WTC11 (cell line): ENCODE data around the gene COL5A1.

Experiments
- ATF1 ChIP-seq: sonication (generic); formaldehyde crosslinking; IDR thresholded peaks from 2 replicates; pipeline ENCODE4 v1.8.1; 2023; ENCODE audit warnings: mild to moderate bottlenecking, moderate library complexity, missing genetic modification reagents
- CBFB ChIP-seq: sonication (generic); formaldehyde crosslinking; IDR thresholded peaks from 2 replicates; pipeline ENCODE4 v1.8.1; 2022; ENCODE audit warnings: mild to moderate bottlenecking, low read depth, missing genetic modification reagents
- E2F4 ChIP-seq: sonication (generic); formaldehyde crosslinking; IDR thresholded peaks from 2 replicates; pipeline ENCODE4 v1.8.1; 2022; ENCODE audit warnings: low read depth, mild to moderate bottlenecking, moderate library complexity, missing genetic modification reagents, borderline replicate concordance
- ETV6 ChIP-seq: sonication (generic); formaldehyde crosslinking; IDR thresholded peaks from 2 replicates; pipeline ENCODE4 v1.8.1; 2022; ENCODE audit warnings: mild to moderate bottlenecking, missing genetic modification reagents
- GRHL2 ChIP-seq: fragments of 250-450 bp; sonication (Bioruptor Pico); IDR thresholded peaks from 2 replicates; pipeline ENCODE4 v1.8.0; 2022; ENCODE audit warnings: mild to moderate bottlenecking, moderate library complexity; ENCODE audit not compliant: insufficient replicate concordance, severe bottlenecking
- SP1 ChIP-seq: sonication (generic); formaldehyde crosslinking; conservative IDR thresholded peaks from 2 replicates; pipeline ENCODE4 v1.8.1; 2022; ENCODE audit warnings: missing genetic modification reagents
- ZNF219 ChIP-seq: sonication (generic); formaldehyde crosslinking; IDR thresholded peaks from 2 replicates; pipeline ENCODE4 v1.8.0; 2023; ENCODE audit warnings: missing genetic modification reagents, mild to moderate bottlenecking, borderline replicate concordance
- TF ChIP-seq, protein P1 (sequence below): fragments of 200-600 bp; IDR thresholded peaks from 2 replicates; pipeline ENCODE4 v1.8.0; 2022; ENCODE audit warnings: antibody characterized with exemption
- TF ChIP-seq, protein P2 (sequence below): sonication (generic); formaldehyde crosslinking; IDR thresholded peaks from 2 replicates; pipeline ENCODE4 v1.8.0; 2022; ENCODE audit warnings: missing genetic modification reagents
- TF ChIP-seq, protein P3 (sequence below): fragments of 250-450 bp; sonication (Bioruptor Pico); IDR thresholded peaks from 2 replicates; pipeline ENCODE4 v1.9.0; 2021; ENCODE audit warnings: mild to moderate bottlenecking, borderline replicate concordance
- TF ChIP-seq, protein P4 (sequence below): sonication (generic); formaldehyde crosslinking; IDR thresholded peaks from 2 replicates; pipeline ENCODE4 v1.8.1; 2022; ENCODE audit warnings: mild to moderate bottlenecking, missing genetic modification reagents, moderate library complexity, borderline replicate concordance

GRCh38 chr9:134723037-134723436 is 81.4 kb downstream of the COL5A1 start:
- TF ChIP-seq, protein P1, sequence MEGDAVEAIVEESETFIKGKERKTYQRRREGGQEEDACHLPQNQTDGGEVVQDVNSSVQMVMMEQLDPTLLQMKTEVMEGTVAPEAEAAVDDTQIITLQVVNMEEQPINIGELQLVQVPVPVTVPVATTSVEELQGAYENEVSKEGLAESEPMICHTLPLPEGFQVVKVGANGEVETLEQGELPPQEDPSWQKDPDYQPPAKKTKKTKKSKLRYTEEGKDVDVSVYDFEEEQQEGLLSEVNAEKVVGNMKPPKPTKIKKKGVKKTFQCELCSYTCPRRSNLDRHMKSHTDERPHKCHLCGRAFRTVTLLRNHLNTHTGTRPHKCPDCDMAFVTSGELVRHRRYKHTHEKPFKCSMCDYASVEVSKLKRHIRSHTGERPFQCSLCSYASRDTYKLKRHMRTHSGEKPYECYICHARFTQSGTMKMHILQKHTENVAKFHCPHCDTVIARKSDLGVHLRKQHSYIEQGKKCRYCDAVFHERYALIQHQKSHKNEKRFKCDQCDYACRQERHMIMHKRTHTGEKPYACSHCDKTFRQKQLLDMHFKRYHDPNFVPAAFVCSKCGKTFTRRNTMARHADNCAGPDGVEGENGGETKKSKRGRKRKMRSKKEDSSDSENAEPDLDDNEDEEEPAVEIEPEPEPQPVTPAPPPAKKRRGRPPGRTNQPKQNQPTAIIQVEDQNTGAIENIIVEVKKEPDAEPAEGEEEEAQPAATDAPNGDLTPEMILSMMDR, result no peak
- TF ChIP-seq, protein P2, sequence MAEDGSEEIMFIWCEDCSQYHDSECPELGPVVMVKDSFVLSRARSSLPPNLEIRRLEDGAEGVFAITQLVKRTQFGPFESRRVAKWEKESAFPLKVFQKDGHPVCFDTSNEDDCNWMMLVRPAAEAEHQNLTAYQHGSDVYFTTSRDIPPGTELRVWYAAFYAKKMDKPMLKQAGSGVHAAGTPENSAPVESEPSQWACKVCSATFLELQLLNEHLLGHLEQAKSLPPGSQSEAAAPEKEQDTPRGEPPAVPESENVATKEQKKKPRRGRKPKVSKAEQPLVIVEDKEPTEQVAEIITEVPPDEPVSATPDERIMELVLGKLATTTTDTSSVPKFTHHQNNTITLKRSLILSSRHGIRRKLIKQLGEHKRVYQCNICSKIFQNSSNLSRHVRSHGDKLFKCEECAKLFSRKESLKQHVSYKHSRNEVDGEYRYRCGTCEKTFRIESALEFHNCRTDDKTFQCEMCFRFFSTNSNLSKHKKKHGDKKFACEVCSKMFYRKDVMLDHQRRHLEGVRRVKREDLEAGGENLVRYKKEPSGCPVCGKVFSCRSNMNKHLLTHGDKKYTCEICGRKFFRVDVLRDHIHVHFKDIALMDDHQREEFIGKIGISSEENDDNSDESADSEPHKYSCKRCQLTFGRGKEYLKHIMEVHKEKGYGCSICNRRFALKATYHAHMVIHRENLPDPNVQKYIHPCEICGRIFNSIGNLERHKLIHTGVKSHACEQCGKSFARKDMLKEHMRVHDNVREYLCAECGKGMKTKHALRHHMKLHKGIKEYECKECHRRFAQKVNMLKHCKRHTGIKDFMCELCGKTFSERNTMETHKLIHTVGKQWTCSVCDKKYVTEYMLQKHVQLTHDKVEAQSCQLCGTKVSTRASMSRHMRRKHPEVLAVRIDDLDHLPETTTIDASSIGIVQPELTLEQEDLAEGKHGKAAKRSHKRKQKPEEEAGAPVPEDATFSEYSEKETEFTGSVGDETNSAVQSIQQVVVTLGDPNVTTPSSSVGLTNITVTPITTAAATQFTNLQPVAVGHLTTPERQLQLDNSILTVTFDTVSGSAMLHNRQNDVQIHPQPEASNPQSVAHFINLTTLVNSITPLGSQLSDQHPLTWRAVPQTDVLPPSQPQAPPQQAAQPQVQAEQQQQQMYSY (CRISPR knock-in tag), result no peak
- TF ChIP-seq ATF1 (CRISPR knock-in tag) (no peak), ETV6 (CRISPR knock-in tag) (no peak), GRHL2 (no peak), ZNF219 (CRISPR knock-in tag) (no peak), CBFB (CRISPR knock-in tag) (no peak), SP1 (CRISPR knock-in tag) (no peak), E2F4 (CRISPR knock-in tag) (no peak)
- TF ChIP-seq, protein P3, sequence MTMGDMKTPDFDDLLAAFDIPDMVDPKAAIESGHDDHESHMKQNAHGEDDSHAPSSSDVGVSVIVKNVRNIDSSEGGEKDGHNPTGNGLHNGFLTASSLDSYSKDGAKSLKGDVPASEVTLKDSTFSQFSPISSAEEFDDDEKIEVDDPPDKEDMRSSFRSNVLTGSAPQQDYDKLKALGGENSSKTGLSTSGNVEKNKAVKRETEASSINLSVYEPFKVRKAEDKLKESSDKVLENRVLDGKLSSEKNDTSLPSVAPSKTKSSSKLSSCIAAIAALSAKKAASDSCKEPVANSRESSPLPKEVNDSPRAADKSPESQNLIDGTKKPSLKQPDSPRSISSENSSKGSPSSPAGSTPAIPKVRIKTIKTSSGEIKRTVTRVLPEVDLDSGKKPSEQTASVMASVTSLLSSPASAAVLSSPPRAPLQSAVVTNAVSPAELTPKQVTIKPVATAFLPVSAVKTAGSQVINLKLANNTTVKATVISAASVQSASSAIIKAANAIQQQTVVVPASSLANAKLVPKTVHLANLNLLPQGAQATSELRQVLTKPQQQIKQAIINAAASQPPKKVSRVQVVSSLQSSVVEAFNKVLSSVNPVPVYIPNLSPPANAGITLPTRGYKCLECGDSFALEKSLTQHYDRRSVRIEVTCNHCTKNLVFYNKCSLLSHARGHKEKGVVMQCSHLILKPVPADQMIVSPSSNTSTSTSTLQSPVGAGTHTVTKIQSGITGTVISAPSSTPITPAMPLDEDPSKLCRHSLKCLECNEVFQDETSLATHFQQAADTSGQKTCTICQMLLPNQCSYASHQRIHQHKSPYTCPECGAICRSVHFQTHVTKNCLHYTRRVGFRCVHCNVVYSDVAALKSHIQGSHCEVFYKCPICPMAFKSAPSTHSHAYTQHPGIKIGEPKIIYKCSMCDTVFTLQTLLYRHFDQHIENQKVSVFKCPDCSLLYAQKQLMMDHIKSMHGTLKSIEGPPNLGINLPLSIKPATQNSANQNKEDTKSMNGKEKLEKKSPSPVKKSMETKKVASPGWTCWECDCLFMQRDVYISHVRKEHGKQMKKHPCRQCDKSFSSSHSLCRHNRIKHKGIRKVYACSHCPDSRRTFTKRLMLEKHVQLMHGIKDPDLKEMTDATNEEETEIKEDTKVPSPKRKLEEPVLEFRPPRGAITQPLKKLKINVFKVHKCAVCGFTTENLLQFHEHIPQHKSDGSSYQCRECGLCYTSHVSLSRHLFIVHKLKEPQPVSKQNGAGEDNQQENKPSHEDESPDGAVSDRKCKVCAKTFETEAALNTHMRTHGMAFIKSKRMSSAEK (CRISPR knock-in tag), result no peak
- TF ChIP-seq, protein P4, sequence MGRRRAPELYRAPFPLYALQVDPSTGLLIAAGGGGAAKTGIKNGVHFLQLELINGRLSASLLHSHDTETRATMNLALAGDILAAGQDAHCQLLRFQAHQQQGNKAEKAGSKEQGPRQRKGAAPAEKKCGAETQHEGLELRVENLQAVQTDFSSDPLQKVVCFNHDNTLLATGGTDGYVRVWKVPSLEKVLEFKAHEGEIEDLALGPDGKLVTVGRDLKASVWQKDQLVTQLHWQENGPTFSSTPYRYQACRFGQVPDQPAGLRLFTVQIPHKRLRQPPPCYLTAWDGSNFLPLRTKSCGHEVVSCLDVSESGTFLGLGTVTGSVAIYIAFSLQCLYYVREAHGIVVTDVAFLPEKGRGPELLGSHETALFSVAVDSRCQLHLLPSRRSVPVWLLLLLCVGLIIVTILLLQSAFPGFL (CRISPR knock-in tag), result no peak
